HUES6 (cell line): ENCODE data around the gene ERMN.
"Not testable (repeated sequence)": the region's sequence is repeated elsewhere in the genome, so short reads cannot be mapped to it uniquely, and the experiment has no call there.

Source experiments
- H3K27ac ChIP-seq: 2 replicates; pipeline ENCODE4 v1.7.0; 2013; ENCODE audit warnings: low read depth, mild to moderate bottlenecking, low read length, inconsistent platforms
- H3K27me3 ChIP-seq: 2 replicates; pipeline ENCODE4 v1.6.1; 2013; ENCODE audit warnings: low read length; ENCODE audit not compliant: control insufficient read depth, insufficient read depth
- H3K36me3 ChIP-seq: 2 replicates; pipeline ENCODE4 v1.6.1; 2013; ENCODE audit warnings: low read length; ENCODE audit not compliant: control insufficient read depth, insufficient read depth
- H3K4me1 ChIP-seq: 2 replicates; pipeline ENCODE4 v1.6.1; 2013; ENCODE audit warnings: low read length; ENCODE audit not compliant: control insufficient read depth, insufficient read depth
- H3K4me3 ChIP-seq: 2 replicates; pipeline ENCODE4 v1.5.1; 2013; ENCODE audit warnings: low read depth, low read length
- H3K9ac ChIP-seq: one replicate; pipeline ENCODE4 v1.6.1; 2013; ENCODE audit warnings: mild to moderate bottlenecking, low read length
- H3K9me3 ChIP-seq: 2 replicates; pipeline ENCODE4 v1.6.1; 2013; ENCODE audit warnings: low read depth, low read length; ENCODE audit not compliant: control insufficient read depth, insufficient read depth

Gene ERMN

GRCh38 chr2:157325786-157326185 is at the start of gene ERMN:
ERMN (minus strand) TSS chr2:157325824; CDS start chr2:157325642, 182 bp downstream.
- Histone ChIP-seq H3K4me1 (peaks cover 29% of the 10 kb centered on the region), H3K36me3 (no peaks in the 10 kb centered on the region), H3K27me3 (no peaks in the 10 kb centered on the region), H3K9me3 (no peaks in the 10 kb centered on the region), H3K9ac (no peak within 1 kb of the TSS), H3K27ac (no peak within 1 kb of the TSS), H3K4me3 (no peak within 1 kb of the TSS)

GRCh38 chr2:157375384-157375783 is 49.8 kb upstream of the ERMN start:
- Histone ChIP-seq H3K36me3 (no peaks in the 10 kb centered on the region), H3K27ac (no peak overlapping the region), H3K27me3 (no peaks in the 10 kb centered on the region), H3K9me3 (peaks cover 22% of the 10 kb centered on the region), H3K4me1 (no peaks in the 10 kb centered on the region), H3K4me3 (no peak overlapping the region), H3K9ac (no peak overlapping the region)

GRCh38 chr2:157368508-157368907 is 42.9 kb upstream of the ERMN start:
- H3K4me3 ChIP-seq, H3K27ac ChIP-seq, H3K9me3 ChIP-seq, H3K27me3 ChIP-seq, H3K9ac ChIP-seq, H3K36me3 ChIP-seq, H3K4me1 ChIP-seq: not testable (repeated sequence)

GRCh38 chr2:157367704-157368103 is 42.1 kb upstream of the ERMN start:
- Histone ChIP-seq H3K9me3 (peaks cover under 1% of the 10 kb centered on the region; the same call in 1 of the 2 replicates), H3K27ac (no peak overlapping the region), H3K9ac (no peak overlapping the region), H3K4me3 (no peak overlapping the region), H3K27me3 (no peaks in the 10 kb centered on the region), H3K36me3 (no peaks in the 10 kb centered on the region), H3K4me1 (no peaks in the 10 kb centered on the region)

- Histone ChIP-seq H3K9me3 (peaks cover 25% of the 10 kb centered on the region), H3K4me1 (no peaks in the 10 kb centered on the region), H3K27me3 (no peaks in the 10 kb centered on the region), H3K4me3 (no peak overlapping the region), H3K9ac (no peak overlapping the region), H3K27ac (no peak overlapping the region), H3K36me3 (no peaks in the 10 kb centered on the region)
Observed at GRCh38 chr2:157364257-157364974, 38.8 kb upstream of the ERMN start.

- Histone ChIP-seq H3K9ac (no peak overlapping the region), H3K9me3 (peaks cover 25% of the 10 kb centered on the region), H3K4me1 (no peaks in the 10 kb centered on the region), H3K36me3 (no peaks in the 10 kb centered on the region), H3K27me3 (no peaks in the 10 kb centered on the region), H3K27ac (no peak overlapping the region), H3K4me3 (no peak overlapping the region)
Observed at GRCh38 chr2:157363612-157364101, 38.0 kb upstream of the ERMN start.

- Histone ChIP-seq H3K9ac (no peak overlapping the region), H3K27ac (no peak overlapping the region), H3K36me3 (no peaks in the 10 kb centered on the region), H3K27me3 (no peaks in the 10 kb centered on the region), H3K4me3 (no peak overlapping the region), H3K9me3 (peaks cover 25% of the 10 kb centered on the region), H3K4me1 (no peaks in the 10 kb centered on the region)
Observed at GRCh38 chr2:157362627-157363026, 37.0 kb upstream of the ERMN start.

- Histone ChIP-seq H3K36me3 (no peaks in the 10 kb centered on the region), H3K4me1 (no peaks in the 10 kb centered on the region), H3K9me3 (peaks cover 25% of the 10 kb centered on the region), H3K27ac (no peak overlapping the region), H3K9ac (no peak overlapping the region), H3K27me3 (no peaks in the 10 kb centered on the region), H3K4me3 (no peak overlapping the region)
Observed at GRCh38 chr2:157361526-157361925, 35.9 kb upstream of the ERMN start.

- Histone ChIP-seq H3K9ac (no peak overlapping the region), H3K9me3 (peaks cover 25% of the 10 kb centered on the region), H3K4me3 (no peak overlapping the region), H3K27me3 (no peaks in the 10 kb centered on the region), H3K27ac (no peak overlapping the region), H3K4me1 (no peaks in the 10 kb centered on the region; the same call in none of the 2 replicates), H3K36me3 (no peaks in the 10 kb centered on the region)
Observed at GRCh38 chr2:157359628-157360027, 34.0 kb upstream of the ERMN start.

GRCh38 chr2:157355618-157356017 is 30.0 kb upstream of the ERMN start:
- no peaks in the 10 kb centered on the region for H3K36me3 ChIP-seq
- no peaks in the 10 kb centered on the region; the same call in none of the 2 replicates for H3K4me1 ChIP-seq
- H3K27ac ChIP-seq = no peak overlapping the region
- peaks cover 7% of the 10 kb centered on the region; the same call in 1 of the 2 replicates for H3K9me3 ChIP-seq
- no peaks in the 10 kb centered on the region for H3K27me3 ChIP-seq
- H3K4me3 ChIP-seq = no peak overlapping the region
- H3K9ac ChIP-seq = no peak overlapping the region

- no peaks in the 10 kb centered on the region for H3K27me3 ChIP-seq
- no peak overlapping the region for H3K9ac ChIP-seq
- no peak overlapping the region for H3K4me3 ChIP-seq
- H3K27ac ChIP-seq = no peak overlapping the region
- H3K4me1 ChIP-seq = peaks cover 14% of the 10 kb centered on the region; the same call in 1 of the 2 replicates
- no peaks in the 10 kb centered on the region for H3K9me3 ChIP-seq
- H3K36me3 ChIP-seq = no peaks in the 10 kb centered on the region
Observed at GRCh38 chr2:157349949-157350515, 24.4 kb upstream of the ERMN start.
